HepG2 (cell line): ENCODE results near the gene RAB24.

ENCODE experiments used
- EZH2 ChIP-seq: conservative IDR thresholded peaks from 2 replicates; pipeline ENCODE4 v1.6.1; 2012; ENCODE audit warnings: mild to moderate bottlenecking, low read depth, low read length, moderate library complexity
- GTF3A ChIP-seq: sonication (generic); formaldehyde crosslinking; conservative IDR thresholded peaks from 2 replicates; pipeline ENCODE4 v1.4.0; 2020; ENCODE audit warnings: mild to moderate bottlenecking, missing genetic modification reagents
- KDM1A ChIP-seq: IDR thresholded peaks from 2 replicates; pipeline ENCODE4 v1.6.1; 2016; ENCODE audit warnings: missing compliant biosample characterization
- STAT5B ChIP-seq: sonication (generic); formaldehyde crosslinking; IDR thresholded peaks from 2 replicates; pipeline ENCODE4 v1.4.0; 2020; ENCODE audit warnings: missing genetic modification reagents
- TAF1 ChIP-seq: sonication (generic); formaldehyde crosslinking; IDR thresholded peaks from 2 replicates; pipeline ENCODE4 v1.4.0; 2020; ENCODE audit warnings: missing genetic modification reagents
- ZNF362 ChIP-seq: sonication (generic); formaldehyde crosslinking; IDR thresholded peaks from 2 replicates; pipeline ENCODE4 v1.4.0; 2020; ENCODE audit warnings: missing genetic modification reagents, mild to moderate bottlenecking, borderline replicate concordance
- TF ChIP-seq, protein P1 (sequence below), 2 experiments: sonication (generic) in 1 of 2; formaldehyde crosslinking in 1 of 2; IDR thresholded peaks; 2 replicates each; pipeline versions ENCODE4 v1.6.1 to v1.9.0; 2014 to 2022; ENCODE audit warnings: antibody characterized with exemption in 1 of 2, borderline replicate concordance in 1 of 2, inconsistent platforms in 1 of 2, low read depth in 1 of 2, missing genetic modification reagents in 1 of 2
- TF ChIP-seq, protein P2 (sequence below), 2 experiments: sonication (generic) in 1 of 2; formaldehyde crosslinking in 1 of 2; IDR thresholded peaks; 2 replicates each; pipeline versions ENCODE4 v1.5.1 to v1.6.1; 2011 to 2020; ENCODE audit warnings: borderline replicate concordance in 1 of 2, low read depth in 1 of 2, low read length in 1 of 2, mild to moderate bottlenecking in 1 of 2, missing genetic modification reagents in 1 of 2, moderate library complexity in 1 of 2

DNA sequence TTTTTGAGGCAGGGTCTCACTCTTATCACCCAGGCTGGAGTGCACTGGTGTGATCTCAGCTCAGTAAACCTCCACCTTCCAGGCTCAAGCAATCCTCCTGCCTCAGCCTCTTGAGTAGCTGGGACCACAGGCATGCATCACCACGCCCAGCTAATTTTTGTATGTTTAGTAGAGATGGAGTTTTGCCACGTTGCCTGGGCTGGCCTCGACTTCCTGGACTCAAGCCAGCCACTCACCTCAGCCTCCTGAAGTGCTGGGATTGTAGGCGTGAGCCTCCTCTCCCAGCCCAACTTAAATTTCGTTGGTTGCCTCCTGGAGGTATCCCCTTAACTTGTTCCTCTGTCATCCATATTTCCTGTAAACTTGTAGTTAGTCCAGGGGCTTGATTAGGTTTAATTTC lies 47.2 kb downstream of the RAB24 start:
- TF ChIP-seq ZNF362 (no peak), STAT5B (CRISPR knock-in tag) (no peak), TAF1 (no peak), KDM1A (CRISPR knock-in tag) (no peak), GTF3A (CRISPR knock-in tag) (no peak), EZH2 (no peak)
- TF ChIP-seq, protein P1, sequence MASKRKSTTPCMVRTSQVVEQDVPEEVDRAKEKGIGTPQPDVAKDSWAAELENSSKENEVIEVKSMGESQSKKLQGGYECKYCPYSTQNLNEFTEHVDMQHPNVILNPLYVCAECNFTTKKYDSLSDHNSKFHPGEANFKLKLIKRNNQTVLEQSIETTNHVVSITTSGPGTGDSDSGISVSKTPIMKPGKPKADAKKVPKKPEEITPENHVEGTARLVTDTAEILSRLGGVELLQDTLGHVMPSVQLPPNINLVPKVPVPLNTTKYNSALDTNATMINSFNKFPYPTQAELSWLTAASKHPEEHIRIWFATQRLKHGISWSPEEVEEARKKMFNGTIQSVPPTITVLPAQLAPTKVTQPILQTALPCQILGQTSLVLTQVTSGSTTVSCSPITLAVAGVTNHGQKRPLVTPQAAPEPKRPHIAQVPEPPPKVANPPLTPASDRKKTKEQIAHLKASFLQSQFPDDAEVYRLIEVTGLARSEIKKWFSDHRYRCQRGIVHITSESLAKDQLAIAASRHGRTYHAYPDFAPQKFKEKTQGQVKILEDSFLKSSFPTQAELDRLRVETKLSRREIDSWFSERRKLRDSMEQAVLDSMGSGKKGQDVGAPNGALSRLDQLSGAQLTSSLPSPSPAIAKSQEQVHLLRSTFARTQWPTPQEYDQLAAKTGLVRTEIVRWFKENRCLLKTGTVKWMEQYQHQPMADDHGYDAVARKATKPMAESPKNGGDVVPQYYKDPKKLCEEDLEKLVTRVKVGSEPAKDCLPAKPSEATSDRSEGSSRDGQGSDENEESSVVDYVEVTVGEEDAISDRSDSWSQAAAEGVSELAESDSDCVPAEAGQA (IDR thresholded peaks at IDR 0.05; ENCODE audit: low read depth) = no peak
- TF ChIP-seq, protein P1 (CRISPR knock-in tag; IDR thresholded peaks at IDR 0.05; ENCODE audit: borderline replicate concordance) = no peak
- TF ChIP-seq, protein P2, sequence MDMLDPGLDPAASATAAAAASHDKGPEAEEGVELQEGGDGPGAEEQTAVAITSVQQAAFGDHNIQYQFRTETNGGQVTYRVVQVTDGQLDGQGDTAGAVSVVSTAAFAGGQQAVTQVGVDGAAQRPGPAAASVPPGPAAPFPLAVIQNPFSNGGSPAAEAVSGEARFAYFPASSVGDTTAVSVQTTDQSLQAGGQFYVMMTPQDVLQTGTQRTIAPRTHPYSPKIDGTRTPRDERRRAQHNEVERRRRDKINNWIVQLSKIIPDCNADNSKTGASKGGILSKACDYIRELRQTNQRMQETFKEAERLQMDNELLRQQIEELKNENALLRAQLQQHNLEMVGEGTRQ (IDR thresholded peaks at IDR 0.05; ENCODE audit: low read depth, low read length) = no peak
- TF ChIP-seq, protein P2 (CRISPR knock-in tag; IDR thresholded peaks at IDR 0.05; ENCODE audit: borderline replicate concordance) = no peak
